Measurements from ENCODE around the gene TMEM225B. TPM values are rescaled to one million over a fixed set of nuclear protein-coding genes. Genes with fewer than 3 reads are reported as not detected.
"Not testable (repeated sequence)": the region's sequence is repeated elsewhere in the genome, so short reads cannot be mapped to it uniquely, and the experiment has no call there.

TMEM225B gene
- total RNA-seq, 1 experiment from 2014 or later, result 0.72 TPM

GRCh38 chr7:99653754-99654153 is 55.7 kb downstream of the TMEM225B start:
- no peak for DNase-seq (ENCODE audit: low read depth)

- not testable (repeated sequence) for DNase-seq (ENCODE audit: low read depth)
Observed at GRCh38 chr7:99654626-99655025, 56.6 kb downstream of the TMEM225B start.

GRCh38 chr7:99657879-99658278 is 59.8 kb downstream of the TMEM225B start:
- not testable (repeated sequence) for DNase-seq (ENCODE audit: low read depth)

Other genes with a start within 250 kb of the TMEM225B start
- gene ARPC1B, start 223.5 kb upstream of the TMEM225B start, total RNA-seq (2014; rRNA removed; shearing (Covaris generic)), result 248 and 283 TPM in 2 replicates
- gene PDAP1, start 189.7 kb upstream of the TMEM225B start, total RNA-seq (2014; rRNA removed; shearing (Covaris generic)), result 82.1 and 129 TPM in 2 replicates
- 210 and 240 TPM in 2 replicates for gene BUD31, start 189.3 kb upstream of the TMEM225B start, total RNA-seq (2014; rRNA removed; shearing (Covaris generic))
- 4.4 and 4.9 TPM in 2 replicates for gene PTCD1, start 159.5 kb upstream of the TMEM225B start, total RNA-seq (2014; rRNA removed; shearing (Covaris generic))
- 21.7 and 22.6 TPM in 2 replicates for gene CPSF4, start 159.3 kb upstream of the TMEM225B start, total RNA-seq (2014; rRNA removed; shearing (Covaris generic))
- 2,749 and 4,266 TPM in 2 replicates for gene ATP5MF, start 132.1 kb upstream of the TMEM225B start, total RNA-seq (2014; rRNA removed; shearing (Covaris generic))
- gene ZNF789, start 125.4 kb upstream of the TMEM225B start, total RNA-seq (2014; rRNA removed; shearing (Covaris generic)), result 7.2 and 7.7 TPM in 2 replicates
- gene ZNF394, start 98.0 kb upstream of the TMEM225B start, total RNA-seq (2014; rRNA removed; shearing (Covaris generic)), result 15.9 and 19.2 TPM in 2 replicates
- gene ZKSCAN5, start 93.6 kb upstream of the TMEM225B start, total RNA-seq (2014; rRNA removed; shearing (Covaris generic)), result 12.7 and 15.4 TPM in 2 replicates
- gene FAM200A, start 46.2 kb upstream of the TMEM225B start, total RNA-seq (2014; rRNA removed; shearing (Covaris generic)), result 9.5 and 10.8 TPM in 2 replicates
- 44.4 and 49.5 TPM in 2 replicates for gene ZNF655, start 39.6 kb upstream of the TMEM225B start, total RNA-seq (2014; rRNA removed; shearing (Covaris generic))
- gene ZSCAN25, start 18.7 kb downstream of the TMEM225B start, total RNA-seq (2014; rRNA removed; shearing (Covaris generic)), result 6.1 and 7.9 TPM in 2 replicates
- gene CYP3A5, start 81.7 kb downstream of the TMEM225B start, total RNA-seq (2014; rRNA removed; shearing (Covaris generic)), result 0.24 and 0.49 TPM in 2 replicates
- not detected in 2 replicates for gene CYP3A7, start 136.9 kb downstream of the TMEM225B start, total RNA-seq (2014; rRNA removed; shearing (Covaris generic))
- gene CYP3A4, start 185.9 kb downstream of the TMEM225B start, total RNA-seq (2014; rRNA removed; shearing (Covaris generic)), result not detected in 2 replicates
- not detected in 2 replicates for gene CYP3A43, start 229.7 kb downstream of the TMEM225B start, total RNA-seq (2014; rRNA removed; shearing (Covaris generic))

All from RPMI7951 (cell line).